ENCODE measurements around the gene PC. TPM values are rescaled to one million over a fixed set of nuclear protein-coding genes. Genes with fewer than 3 reads are reported as not detected.

PC gene
- total RNA-seq, 1 experiment from 2014 or later: 39.1 TPM

DNA sequence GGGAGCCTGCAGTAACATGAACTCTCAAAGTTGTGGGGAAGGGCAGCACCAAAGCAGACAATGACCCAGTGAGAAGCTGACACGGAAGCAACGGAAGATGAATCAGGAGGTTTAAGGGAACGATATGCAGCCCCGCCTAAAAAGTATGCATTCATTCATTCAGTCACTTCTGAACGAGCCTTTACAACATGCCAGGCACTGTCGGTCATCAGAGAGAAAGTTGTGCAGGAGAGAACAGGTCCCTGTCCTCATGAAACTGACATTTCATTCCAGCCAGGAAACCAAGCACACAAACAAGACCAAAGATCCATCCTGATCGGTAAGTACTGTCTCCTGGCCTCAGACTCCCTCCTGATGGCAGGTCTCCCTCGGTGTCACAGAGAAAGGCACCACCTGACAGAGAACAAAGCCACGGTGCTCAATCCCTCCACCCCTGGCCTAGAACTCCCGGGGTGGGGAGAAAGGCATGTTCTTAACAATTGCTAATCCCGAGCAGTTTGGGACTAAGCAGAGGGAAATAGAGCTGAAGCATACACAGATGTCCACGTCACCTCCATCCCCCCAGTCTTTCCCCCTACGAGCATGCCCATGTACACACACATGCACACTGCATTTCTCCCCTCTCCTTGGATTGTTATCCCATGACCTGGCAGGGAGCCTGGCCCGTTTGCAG is 52.0 kb downstream of the PC start:
- no peak overlapping the region for H3K4me3 ChIP-seq (ENCODE audit: low read depth, low read length, poor library complexity, severe bottlenecking)
- H3K27me3 ChIP-seq (replicated peaks; ENCODE audit: insufficient read depth, low read depth, low read length, poor library complexity): no peaks in the 10 kb centered on the region
- no peak overlapping the region for H3K27ac ChIP-seq (ENCODE audit: low read depth, low read length, poor library complexity, severe bottlenecking)
- no peaks in the 10 kb centered on the region for H3K36me3 ChIP-seq (ENCODE audit: insufficient read depth, low read length, poor library complexity, severe bottlenecking)
- CTCF ChIA-PET: no interaction called here
- BruUV-seq (replicated peaks): no TSS peak
- TF ChIP-seq, protein P1, sequence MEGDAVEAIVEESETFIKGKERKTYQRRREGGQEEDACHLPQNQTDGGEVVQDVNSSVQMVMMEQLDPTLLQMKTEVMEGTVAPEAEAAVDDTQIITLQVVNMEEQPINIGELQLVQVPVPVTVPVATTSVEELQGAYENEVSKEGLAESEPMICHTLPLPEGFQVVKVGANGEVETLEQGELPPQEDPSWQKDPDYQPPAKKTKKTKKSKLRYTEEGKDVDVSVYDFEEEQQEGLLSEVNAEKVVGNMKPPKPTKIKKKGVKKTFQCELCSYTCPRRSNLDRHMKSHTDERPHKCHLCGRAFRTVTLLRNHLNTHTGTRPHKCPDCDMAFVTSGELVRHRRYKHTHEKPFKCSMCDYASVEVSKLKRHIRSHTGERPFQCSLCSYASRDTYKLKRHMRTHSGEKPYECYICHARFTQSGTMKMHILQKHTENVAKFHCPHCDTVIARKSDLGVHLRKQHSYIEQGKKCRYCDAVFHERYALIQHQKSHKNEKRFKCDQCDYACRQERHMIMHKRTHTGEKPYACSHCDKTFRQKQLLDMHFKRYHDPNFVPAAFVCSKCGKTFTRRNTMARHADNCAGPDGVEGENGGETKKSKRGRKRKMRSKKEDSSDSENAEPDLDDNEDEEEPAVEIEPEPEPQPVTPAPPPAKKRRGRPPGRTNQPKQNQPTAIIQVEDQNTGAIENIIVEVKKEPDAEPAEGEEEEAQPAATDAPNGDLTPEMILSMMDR (conservative IDR thresholded peaks at IDR 0.05; ENCODE audit: low read depth, low read length): no peak
- TF ChIP-seq EZH2 (IDR thresholded peaks at IDR 0.05; ENCODE audit: borderline replicate concordance, low read depth, low read length, poor library complexity, severe bottlenecking): no peak
- H3K9me3 ChIP-seq (ENCODE audit: low read depth, low read length, poor library complexity, severe bottlenecking): no peaks in the 10 kb centered on the region
- POLR2A ChIA-PET (ENCODE audit: low non-redundant PET): no interaction called here
- intact Hi-C loops (cut with micrococcal nuclease; ENCODE audit: unreplicated experiment): no loop called here
- H3K4me1 ChIP-seq (ENCODE audit: insufficient read depth, low read length, poor library complexity, severe bottlenecking): no peaks in the 10 kb centered on the region
- DNase-seq (ENCODE audit: low spot score): no peak

DNA sequence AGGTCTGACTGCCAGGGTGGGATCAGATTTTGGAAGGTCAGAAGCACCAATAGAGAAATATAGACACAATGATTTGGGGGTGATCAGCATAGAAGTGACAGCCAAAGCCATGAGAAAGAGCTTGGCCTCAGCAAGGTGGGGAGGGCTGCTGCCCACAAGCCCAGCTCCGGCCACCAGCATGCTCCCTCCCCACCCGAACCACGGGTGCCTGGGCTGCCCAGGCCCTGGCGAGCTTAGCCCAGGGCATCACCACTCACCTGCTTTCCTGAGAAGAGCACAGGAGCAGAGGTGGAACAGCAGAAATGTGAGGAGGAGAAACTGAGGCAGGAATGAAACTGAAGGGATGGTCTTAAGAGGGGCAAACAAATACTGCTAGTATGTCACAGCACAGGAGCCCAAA is 52.6 kb downstream of the PC start:
- intact Hi-C loops (cut with micrococcal nuclease; ENCODE audit: unreplicated experiment): no loop called here
- no TSS peak for BruUV-seq (replicated peaks)
- ChIA-PET CTCF (no interaction called here), POLR2A (ENCODE audit: low non-redundant PET) (no interaction called here)
- H3K27me3 ChIP-seq (replicated peaks; ENCODE audit: insufficient read depth, low read depth, low read length, poor library complexity): no peaks in the 10 kb centered on the region
- no peaks in the 10 kb centered on the region for H3K36me3 ChIP-seq (ENCODE audit: insufficient read depth, low read length, poor library complexity, severe bottlenecking)
- DNase-seq (ENCODE audit: low spot score): no peak
- H3K9me3 ChIP-seq (ENCODE audit: low read depth, low read length, poor library complexity, severe bottlenecking): no peaks in the 10 kb centered on the region
- no peak overlapping the region for H3K4me3 ChIP-seq (ENCODE audit: low read depth, low read length, poor library complexity, severe bottlenecking)
- H3K4me1 ChIP-seq (ENCODE audit: insufficient read depth, low read length, poor library complexity, severe bottlenecking): no peaks in the 10 kb centered on the region
- H3K27ac ChIP-seq (ENCODE audit: low read depth, low read length, poor library complexity, severe bottlenecking): no peak overlapping the region
- no peak for TF ChIP-seq EZH2 (IDR thresholded peaks at IDR 0.05; ENCODE audit: borderline replicate concordance, low read depth, low read length, poor library complexity, severe bottlenecking)
- TF ChIP-seq, protein P1 (conservative IDR thresholded peaks at IDR 0.05; ENCODE audit: low read depth, low read length): no peak

DNA sequence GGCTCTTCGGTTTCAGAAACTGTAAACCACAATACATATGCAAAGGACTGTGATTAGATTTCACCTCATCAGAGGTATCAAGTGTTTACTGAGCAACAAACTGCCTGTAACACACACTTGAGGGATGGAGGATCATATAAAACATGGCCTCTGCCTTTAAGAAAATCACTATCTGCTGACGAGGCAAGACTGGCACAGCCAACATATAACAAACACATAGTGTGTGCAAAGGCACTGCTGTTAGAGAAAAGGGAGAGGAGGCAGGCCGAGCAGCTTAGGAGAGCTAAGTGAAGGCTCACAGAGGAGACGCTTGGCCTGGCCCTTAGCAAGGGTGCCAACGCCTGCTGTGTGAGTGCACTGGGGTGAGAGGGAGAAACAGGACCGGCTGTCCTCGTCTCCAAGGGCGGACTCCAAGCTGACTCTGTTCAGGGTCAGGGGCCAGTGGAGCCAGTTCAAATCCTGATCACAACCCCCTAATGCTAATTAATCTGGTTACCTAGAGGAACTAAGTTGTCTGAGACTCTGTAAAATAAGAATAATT is 53.1 kb downstream of the PC start:
- H3K27me3 ChIP-seq (replicated peaks; ENCODE audit: insufficient read depth, low read depth, low read length, poor library complexity): no peaks in the 10 kb centered on the region
- H3K27ac ChIP-seq (ENCODE audit: low read depth, low read length, poor library complexity, severe bottlenecking): no peak overlapping the region
- no peak for DNase-seq (ENCODE audit: low spot score)
- POLR2A ChIA-PET (ENCODE audit: low non-redundant PET): no interaction called here
- H3K9me3 ChIP-seq (ENCODE audit: low read depth, low read length, poor library complexity, severe bottlenecking): no peaks in the 10 kb centered on the region
- no peaks in the 10 kb centered on the region for H3K4me1 ChIP-seq (ENCODE audit: insufficient read depth, low read length, poor library complexity, severe bottlenecking)
- CTCF ChIA-PET: no interaction called here
- intact Hi-C loops (cut with micrococcal nuclease; ENCODE audit: unreplicated experiment): no loop called here
- no TSS peak for BruUV-seq (replicated peaks)
- H3K4me3 ChIP-seq (ENCODE audit: low read depth, low read length, poor library complexity, severe bottlenecking): no peak overlapping the region
- TF ChIP-seq, protein P1 (conservative IDR thresholded peaks at IDR 0.05; ENCODE audit: low read depth, low read length): no peak
- TF ChIP-seq EZH2 (IDR thresholded peaks at IDR 0.05; ENCODE audit: borderline replicate concordance, low read depth, low read length, poor library complexity, severe bottlenecking): no peak
- no peaks in the 10 kb centered on the region for H3K36me3 ChIP-seq (ENCODE audit: insufficient read depth, low read length, poor library complexity, severe bottlenecking)

Data from A673 (cell line).